ENCODE data around the gene AGRP. TPM values are rescaled to one million over a fixed set of nuclear protein-coding genes. Genes with fewer than 3 reads are reported as not detected.
A peak's percentile ranks its signal among the peaks of the same experiment; 100 is the strongest.

Gene AGRP
- total RNA-seq, 4 donors from 2014 or later = not detected

DNA sequence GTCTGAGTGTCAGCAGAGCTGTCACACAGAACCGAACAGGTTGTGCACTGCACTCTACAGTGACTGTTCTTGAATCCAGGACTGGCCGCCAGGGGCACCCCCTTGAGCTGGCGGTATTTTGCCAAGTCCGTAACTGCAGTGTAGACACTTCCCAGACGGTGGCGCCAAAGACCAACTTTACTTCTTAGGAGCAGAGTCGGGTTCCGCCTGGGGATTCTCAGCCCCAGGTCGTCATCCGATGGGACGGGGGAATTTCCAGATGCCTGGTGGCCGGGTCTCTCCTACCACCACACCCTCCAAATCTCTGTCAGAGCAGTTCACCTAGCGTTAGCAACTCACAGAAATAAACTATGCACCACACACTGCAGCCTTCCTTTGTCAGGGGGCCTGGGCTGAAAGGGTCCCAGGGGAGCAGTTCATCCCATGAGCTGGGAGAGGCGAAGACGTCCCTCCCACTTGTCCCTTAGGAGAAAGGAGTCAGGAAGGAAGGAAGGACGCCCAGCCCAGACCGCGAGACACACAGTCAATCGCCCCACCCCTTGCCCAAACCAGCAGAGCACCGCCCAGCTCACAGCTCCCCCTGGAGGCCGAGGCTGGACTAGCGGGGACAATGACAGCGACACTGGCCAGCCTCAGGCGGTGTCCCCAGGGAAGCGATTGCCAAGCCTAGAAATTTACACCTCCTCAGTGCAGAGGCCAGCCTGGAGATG is 37.9 kb upstream of the AGRP start:
- Histone ChIP-seq H3K27ac (peak overlapping the region; percentile 84 to 89 (median 88)), H3K36me3 (no peaks in the 10 kb centered on the region), H3K4me1 (peaks cover 0 to 4% of the 10 kb centered on the region in 2 donors), H3K27me3 (no peaks in the 10 kb centered on the region), H3K9me3 (no peaks in the 10 kb centered on the region), H3K4me3 (replicated peaks in 1 of 3) (peak overlapping the region in 1 of 3 donors; percentile 29)
- intact Hi-C loops (cut with DNase I) = no loop called here
- peak; percentile 94 to 96 for DNase-seq
- WGBS, 2 donors = 4% methylated on average over 3 to 23 of the region's 25 CpGs
- TF ChIP-seq POLR2A (IDR thresholded peaks at IDR 0.05) = peak in 1 of 2 donors; percentile 47
- TF ChIP-seq, protein P1, sequence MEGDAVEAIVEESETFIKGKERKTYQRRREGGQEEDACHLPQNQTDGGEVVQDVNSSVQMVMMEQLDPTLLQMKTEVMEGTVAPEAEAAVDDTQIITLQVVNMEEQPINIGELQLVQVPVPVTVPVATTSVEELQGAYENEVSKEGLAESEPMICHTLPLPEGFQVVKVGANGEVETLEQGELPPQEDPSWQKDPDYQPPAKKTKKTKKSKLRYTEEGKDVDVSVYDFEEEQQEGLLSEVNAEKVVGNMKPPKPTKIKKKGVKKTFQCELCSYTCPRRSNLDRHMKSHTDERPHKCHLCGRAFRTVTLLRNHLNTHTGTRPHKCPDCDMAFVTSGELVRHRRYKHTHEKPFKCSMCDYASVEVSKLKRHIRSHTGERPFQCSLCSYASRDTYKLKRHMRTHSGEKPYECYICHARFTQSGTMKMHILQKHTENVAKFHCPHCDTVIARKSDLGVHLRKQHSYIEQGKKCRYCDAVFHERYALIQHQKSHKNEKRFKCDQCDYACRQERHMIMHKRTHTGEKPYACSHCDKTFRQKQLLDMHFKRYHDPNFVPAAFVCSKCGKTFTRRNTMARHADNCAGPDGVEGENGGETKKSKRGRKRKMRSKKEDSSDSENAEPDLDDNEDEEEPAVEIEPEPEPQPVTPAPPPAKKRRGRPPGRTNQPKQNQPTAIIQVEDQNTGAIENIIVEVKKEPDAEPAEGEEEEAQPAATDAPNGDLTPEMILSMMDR (IDR thresholded peaks at IDR 0.05) = peak; percentile 56 to 98 (median 87)

DNA sequence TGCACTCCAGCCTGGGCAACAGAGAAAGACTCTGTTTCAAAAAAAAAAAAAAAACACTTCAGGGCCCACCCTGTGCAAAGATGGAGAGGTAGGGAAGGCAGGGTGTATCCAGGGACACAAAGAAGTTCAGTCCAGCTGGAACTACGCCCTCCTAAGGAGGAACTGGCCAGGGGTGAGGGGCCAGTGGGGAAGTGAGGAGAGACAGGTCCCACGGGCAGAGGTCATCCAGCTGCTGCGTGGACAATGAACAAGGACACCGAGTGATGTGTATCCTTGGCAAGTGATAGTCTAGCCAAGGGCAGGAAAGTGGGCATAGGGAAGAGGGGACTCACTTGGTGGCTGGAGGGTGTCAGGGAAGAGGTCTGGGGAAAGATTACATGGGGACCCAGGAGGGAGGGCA is 35.9 kb upstream of the AGRP start:
- no peak for DNase-seq
- no peaks in the 10 kb centered on the region for H3K27me3 ChIP-seq
- H3K4me1 ChIP-seq = peaks cover 0 to 9% of the 10 kb centered on the region in 2 donors
- no peak for TF ChIP-seq POLR2A (IDR thresholded peaks at IDR 0.05)
- TF ChIP-seq, protein P1 (IDR thresholded peaks at IDR 0.05) = no peak
- WGBS, 2 donors = 71 to 85% methylated on average over 4 of the region's 4 CpGs
- intact Hi-C loops (cut with DNase I) = no loop called here
- H3K36me3 ChIP-seq = no peaks in the 10 kb centered on the region
- no peaks in the 10 kb centered on the region for H3K9me3 ChIP-seq
- H3K4me3 ChIP-seq (replicated peaks in 1 of 3) = no peak overlapping the region
- no peak overlapping the region for H3K27ac ChIP-seq

DNA sequence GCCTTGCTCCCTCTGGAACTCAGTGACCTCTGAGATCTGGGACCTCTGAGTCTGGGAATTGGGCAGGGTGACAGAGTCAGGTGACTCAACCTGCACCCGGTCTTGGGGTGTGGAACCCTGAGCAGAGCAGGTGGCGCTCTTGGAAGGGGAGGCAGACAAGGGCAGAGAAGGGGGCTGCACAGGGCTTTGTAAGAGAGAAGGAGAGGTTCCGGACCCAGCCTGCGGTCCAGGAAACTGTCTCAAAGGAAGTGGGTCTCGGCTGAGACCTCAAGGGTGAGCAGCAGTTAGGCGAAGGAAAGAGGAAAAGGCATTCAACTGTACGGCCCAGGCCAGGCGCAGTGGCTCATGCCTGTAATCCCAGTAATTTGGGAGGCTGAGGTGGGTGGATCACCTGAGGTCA is 35.3 kb upstream of the AGRP start:
- TF ChIP-seq POLR2A (IDR thresholded peaks at IDR 0.05) = no peak
- TF ChIP-seq, protein P1 (IDR thresholded peaks at IDR 0.05) = no peak
- WGBS, 2 donors = 87 to 91% methylated on average over 8 of the region's 8 CpGs
- no peak overlapping the region for H3K4me3 ChIP-seq (replicated peaks in 1 of 3)
- no peak overlapping the region for H3K27ac ChIP-seq
- no peaks in the 10 kb centered on the region for H3K9me3 ChIP-seq
- peaks cover 0 to 9% of the 10 kb centered on the region in 2 donors for H3K4me1 ChIP-seq
- no peak for DNase-seq
- intact Hi-C loops (cut with DNase I) = no loop called here
- no peaks in the 10 kb centered on the region for H3K36me3 ChIP-seq
- H3K27me3 ChIP-seq = no peaks in the 10 kb centered on the region

DNA sequence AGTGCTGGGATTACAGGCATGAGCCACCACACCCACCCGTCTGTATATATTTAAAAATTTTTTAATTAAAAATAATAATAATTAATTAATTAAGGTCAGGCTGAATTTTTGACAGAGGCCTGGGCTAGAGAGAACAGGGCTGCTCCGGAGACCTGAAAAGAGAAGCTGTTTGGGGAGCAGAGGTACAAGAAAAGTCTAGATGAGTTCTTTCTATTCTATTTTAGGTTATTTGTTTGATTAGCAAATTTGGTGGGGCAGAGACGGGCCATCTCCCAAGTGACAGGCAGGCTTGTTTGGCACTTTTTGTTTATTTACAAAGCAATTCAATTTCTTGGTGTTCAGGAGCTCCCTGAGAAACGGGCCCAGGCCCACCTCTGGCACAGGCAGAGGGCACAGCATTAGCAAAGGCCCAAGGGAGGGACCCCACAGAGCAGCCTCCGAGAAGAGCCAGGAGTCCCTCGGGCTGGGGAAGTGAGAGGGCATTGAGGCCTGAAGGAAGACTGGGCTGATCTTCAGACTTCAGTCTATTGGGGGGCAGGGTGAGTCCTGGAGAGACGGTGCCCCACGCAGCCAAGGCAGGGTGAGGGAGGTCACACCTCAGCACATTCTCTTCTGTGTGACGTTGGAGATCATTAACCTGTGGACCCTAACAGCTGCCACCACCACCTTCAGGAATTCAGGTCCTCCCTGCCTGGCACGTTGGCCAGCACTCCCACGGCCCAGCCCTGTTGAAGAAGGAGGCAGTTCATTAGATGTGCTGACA is 34.5 kb upstream of the AGRP start:
- no peaks in the 10 kb centered on the region for H3K27me3 ChIP-seq
- TF ChIP-seq POLR2A (IDR thresholded peaks at IDR 0.05) = no peak
- TF ChIP-seq, protein P1 (IDR thresholded peaks at IDR 0.05) = no peak
- DNase-seq = no peak
- no peak overlapping the region for H3K4me3 ChIP-seq (replicated peaks in 1 of 3)
- intact Hi-C loops (cut with DNase I) = no loop called here
- H3K36me3 ChIP-seq = no peaks in the 10 kb centered on the region
- peaks cover 0 to 9% of the 10 kb centered on the region in 2 donors for H3K4me1 ChIP-seq
- 79 to 81% methylated on average over 6 to 11 of the region's 11 CpGs for WGBS, 2 donors
- no peaks in the 10 kb centered on the region for H3K9me3 ChIP-seq
- no peak overlapping the region for H3K27ac ChIP-seq

DNA sequence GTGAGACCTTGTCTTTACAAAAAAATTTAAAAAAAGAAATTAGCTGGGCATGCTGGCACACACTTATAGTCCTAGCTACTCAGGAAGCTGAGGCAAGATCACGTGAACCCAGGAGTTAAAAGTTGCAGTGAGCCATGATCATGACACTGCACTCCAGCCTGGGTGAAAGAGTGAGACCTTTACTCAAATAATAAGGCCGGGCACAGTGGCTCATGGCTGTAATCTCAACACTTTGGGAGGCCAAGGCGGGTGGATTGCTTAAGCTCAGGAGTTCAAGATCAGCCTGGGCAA is 33.8 kb upstream of the AGRP start:
- intact Hi-C loops (cut with DNase I) = no loop called here
- no peak overlapping the region for H3K4me3 ChIP-seq (replicated peaks in 1 of 3)
- H3K36me3 ChIP-seq = no peaks in the 10 kb centered on the region
- WGBS, 2 donors = 91 to 95% methylated on average over 3 of the region's 3 CpGs
- no peak overlapping the region for H3K27ac ChIP-seq
- H3K9me3 ChIP-seq = no peaks in the 10 kb centered on the region
- H3K27me3 ChIP-seq = no peaks in the 10 kb centered on the region
- TF ChIP-seq, protein P1 (IDR thresholded peaks at IDR 0.05) = no peak
- no peak for TF ChIP-seq POLR2A (IDR thresholded peaks at IDR 0.05)
- no peak for DNase-seq
- peaks cover 0 to 9% of the 10 kb centered on the region in 2 donors for H3K4me1 ChIP-seq

Measured in thyroid gland (tissue), 4 donors.